Natural killer cell (primary cell): ENCODE measurements around the gene JMJD1C. TPM values are rescaled to one million over a fixed set of nuclear protein-coding genes. Genes with fewer than 3 reads are reported as not detected.

Source experiments
- ATAC-seq, 3 donors: fragments of 150-1000 bp in 2 of 3; fragments of 200-7000 bp in 1 of 3; cut with Tn5 transposase; 1 replicate in 1 of 3; 2 replicates in 2 of 3; pipeline ENCODE4 v1.10.0; 2021; ENCODE audit warnings: mild to moderate bottlenecking in 2 of 3, moderate library complexity in 2 of 3
- DNase-seq, 2 donors: peaks; one replicate each; pipeline versions ENCODE4 v3.0.0 to v3.0.0-alpha.2; 2013 to 2021; ENCODE audit warnings: mixed read lengths in 1 of 2
- H3K27ac ChIP-seq: one replicate; pipeline ENCODE4 v1.5.1; 2013; ENCODE audit warnings: mild to moderate bottlenecking, low read length
- H3K27me3 ChIP-seq: one replicate; pipeline ENCODE4 v1.6.1; 2013; ENCODE audit warnings: low read length; ENCODE audit not compliant: control insufficient read depth, insufficient read depth
- H3K36me3 ChIP-seq: one replicate; pipeline ENCODE4 v1.6.1; 2013; ENCODE audit warnings: low read length; ENCODE audit not compliant: control insufficient read depth, insufficient read depth
- H3K4me1 ChIP-seq: one replicate; pipeline ENCODE4 v1.6.1; 2013; ENCODE audit warnings: low read length; ENCODE audit not compliant: control insufficient read depth, insufficient read depth
- H3K4me3 ChIP-seq: one replicate; pipeline ENCODE4 v1.5.1; 2013; ENCODE audit warnings: low read length
- H3K9me3 ChIP-seq: one replicate; pipeline ENCODE4 v1.6.1; 2013; ENCODE audit warnings: low read length; ENCODE audit not compliant: control insufficient read depth, insufficient read depth
- H3K27ac Mint-ChIP-seq, 2 donors: one replicate each; pipeline ENCODE4 v1.8.0; 2022; ENCODE audit warnings: mild to moderate bottlenecking in 2 of 2, mixed read lengths in 2 of 2, moderate library complexity in 1 of 2
- H3K27me3 Mint-ChIP-seq, 2 donors: one replicate each; pipeline ENCODE4 v1.8.0; 2022; ENCODE audit warnings: low read depth in 2 of 2, mixed read lengths in 2 of 2
- H3K36me3 Mint-ChIP-seq: one replicate; pipeline ENCODE4 v1.8.0; 2022; ENCODE audit warnings: mixed read lengths
- H3K4me1 Mint-ChIP-seq, 2 donors: one replicate each; pipeline ENCODE4 v1.8.0; 2022; ENCODE audit warnings: mixed read lengths in 2 of 2
- H3K4me3 Mint-ChIP-seq: one replicate; pipeline ENCODE4 v1.8.0; 2022; ENCODE audit warnings: mild to moderate bottlenecking, moderate library complexity, mixed read lengths
- H3K9me3 Mint-ChIP-seq, 2 donors: one replicate each; pipeline ENCODE4 v1.8.0; 2022; ENCODE audit warnings: mixed read lengths in 2 of 2
- WGBS: methylation state at CpG from one replicate; pipeline ENCODE4 v1.1.7; 2013; ENCODE audit warnings: missing lambda C conversion rate; ENCODE audit not compliant: insufficient coverage; 5-methylcytosine and 5-hydroxymethylcytosine counted together
- intact Hi-C: fragments of 100-400 bp; cut with micrococcal nuclease; formaldehyde crosslinking; loops from one replicate; pipeline ENCODE4 v1.14.2; 2022
- total RNA-seq, 4 donors: library from RNA; stranded (reverse); fragments of 120-200 nt in 1 of 4; gene quantifications; one replicate each; pipeline versions ENCODE4 v1.2.3 to v1.2.4, GENCODE V29; 2013 to 2022
- TF ChIP-seq, protein P1 (sequence below): fragments of 200-600 bp; IDR thresholded peaks from one replicate; pipeline ENCODE4 v1.8.0; 2022; ENCODE audit warnings: antibody characterized with exemption

Gene JMJD1C
- total RNA-seq, 3 donors from 2014 or later (not counting 1 experiment from before 2014, with no cell fraction given) = 125 to 208 (median 156) TPM

DNA sequence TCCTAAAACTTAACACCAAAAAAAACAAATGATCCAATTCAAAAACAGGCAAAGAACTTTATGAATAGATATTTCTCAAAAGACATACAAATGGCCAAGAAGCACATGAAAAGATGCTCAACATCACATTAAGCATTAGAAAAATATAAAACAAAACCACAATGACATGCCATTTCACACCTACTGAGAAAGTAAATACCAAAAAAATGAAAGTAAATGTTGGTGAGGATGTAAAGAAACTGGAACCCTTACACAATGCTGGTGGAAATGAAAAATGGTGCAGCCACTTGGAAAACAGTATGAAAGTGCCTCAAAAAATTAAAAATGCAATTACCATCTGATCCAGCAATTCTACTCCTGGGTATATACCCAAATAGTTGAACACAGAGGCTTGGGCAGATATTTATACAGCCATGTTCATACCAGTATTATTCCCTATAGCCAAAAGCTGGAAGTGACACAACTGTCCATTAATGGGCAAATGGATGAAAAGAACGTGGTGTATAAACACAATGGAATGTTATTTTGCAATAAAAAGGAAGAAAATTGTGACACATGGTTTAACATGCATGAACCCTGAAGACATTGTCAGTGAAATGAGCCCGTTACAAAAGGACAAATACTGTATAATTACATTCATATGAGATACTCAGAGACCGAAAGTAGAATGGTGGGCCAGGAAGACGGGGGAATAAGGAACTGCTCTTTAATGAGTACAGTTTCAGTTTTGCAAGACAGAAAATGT is 89.0 kb downstream of the JMJD1C start:
- H3K27ac Mint-ChIP-seq = no peak overlapping the region
- no peaks in the 10 kb centered on the region for H3K27me3 Mint-ChIP-seq
- ATAC-seq = no peak
- DNase-seq = no peak
- H3K4me3 Mint-ChIP-seq = no peak overlapping the region
- no peak overlapping the region for H3K4me3 ChIP-seq
- H3K4me1 ChIP-seq = no peaks in the 10 kb centered on the region
- intact Hi-C loops = no loop called here
- no peaks in the 10 kb centered on the region for H3K27me3 ChIP-seq
- H3K36me3 ChIP-seq = no peaks in the 10 kb centered on the region
- H3K27ac ChIP-seq = no peak overlapping the region
- WGBS = 97% methylated on average over 3 of the region's 4 CpGs
- H3K36me3 Mint-ChIP-seq = no peaks in the 10 kb centered on the region
- no peaks in the 10 kb centered on the region for H3K9me3 Mint-ChIP-seq
- H3K4me1 Mint-ChIP-seq = peaks cover 32 to 37% of the 10 kb centered on the region in 2 donors
- H3K9me3 ChIP-seq = no peaks in the 10 kb centered on the region
- TF ChIP-seq, protein P1, sequence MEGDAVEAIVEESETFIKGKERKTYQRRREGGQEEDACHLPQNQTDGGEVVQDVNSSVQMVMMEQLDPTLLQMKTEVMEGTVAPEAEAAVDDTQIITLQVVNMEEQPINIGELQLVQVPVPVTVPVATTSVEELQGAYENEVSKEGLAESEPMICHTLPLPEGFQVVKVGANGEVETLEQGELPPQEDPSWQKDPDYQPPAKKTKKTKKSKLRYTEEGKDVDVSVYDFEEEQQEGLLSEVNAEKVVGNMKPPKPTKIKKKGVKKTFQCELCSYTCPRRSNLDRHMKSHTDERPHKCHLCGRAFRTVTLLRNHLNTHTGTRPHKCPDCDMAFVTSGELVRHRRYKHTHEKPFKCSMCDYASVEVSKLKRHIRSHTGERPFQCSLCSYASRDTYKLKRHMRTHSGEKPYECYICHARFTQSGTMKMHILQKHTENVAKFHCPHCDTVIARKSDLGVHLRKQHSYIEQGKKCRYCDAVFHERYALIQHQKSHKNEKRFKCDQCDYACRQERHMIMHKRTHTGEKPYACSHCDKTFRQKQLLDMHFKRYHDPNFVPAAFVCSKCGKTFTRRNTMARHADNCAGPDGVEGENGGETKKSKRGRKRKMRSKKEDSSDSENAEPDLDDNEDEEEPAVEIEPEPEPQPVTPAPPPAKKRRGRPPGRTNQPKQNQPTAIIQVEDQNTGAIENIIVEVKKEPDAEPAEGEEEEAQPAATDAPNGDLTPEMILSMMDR = no peak

DNA sequence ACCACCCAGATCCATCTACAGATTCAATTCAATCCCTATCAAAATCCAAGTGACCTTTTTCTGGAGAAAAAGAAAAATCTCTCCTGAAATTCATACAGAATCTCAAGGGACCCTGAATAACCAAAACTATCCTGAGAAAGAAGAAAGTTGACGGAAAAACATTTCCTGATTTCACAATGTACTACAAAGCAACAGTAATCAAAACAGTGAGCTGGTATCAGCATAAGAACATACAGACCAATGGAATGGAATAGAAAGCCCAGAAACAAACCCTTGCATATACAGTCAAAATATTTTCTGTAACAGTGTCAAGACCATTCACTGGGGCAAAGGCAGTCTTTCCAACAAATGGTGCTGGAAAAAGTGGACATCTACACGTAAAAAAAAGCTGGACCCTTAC is 89.9 kb downstream of the JMJD1C start:
- DNase-seq = no peak
- no peaks in the 10 kb centered on the region for H3K36me3 ChIP-seq
- H3K27me3 ChIP-seq = no peaks in the 10 kb centered on the region
- Mint-ChIP-seq H3K4me3 (no peak overlapping the region), H3K27me3 (no peaks in the 10 kb centered on the region), H3K27ac (no peak overlapping the region), H3K4me1 (peaks cover 29 to 37% of the 10 kb centered on the region in 2 donors), H3K9me3 (no peaks in the 10 kb centered on the region), H3K36me3 (no peaks in the 10 kb centered on the region)
- 88% methylated on average over 2 of the region's 2 CpGs for WGBS
- no peak overlapping the region for H3K27ac ChIP-seq
- ATAC-seq = no peak
- H3K4me1 ChIP-seq = no peaks in the 10 kb centered on the region
- intact Hi-C loops = no loop called here
- H3K4me3 ChIP-seq = no peak overlapping the region
- TF ChIP-seq, protein P1 = no peak
- no peaks in the 10 kb centered on the region for H3K9me3 ChIP-seq

DNA sequence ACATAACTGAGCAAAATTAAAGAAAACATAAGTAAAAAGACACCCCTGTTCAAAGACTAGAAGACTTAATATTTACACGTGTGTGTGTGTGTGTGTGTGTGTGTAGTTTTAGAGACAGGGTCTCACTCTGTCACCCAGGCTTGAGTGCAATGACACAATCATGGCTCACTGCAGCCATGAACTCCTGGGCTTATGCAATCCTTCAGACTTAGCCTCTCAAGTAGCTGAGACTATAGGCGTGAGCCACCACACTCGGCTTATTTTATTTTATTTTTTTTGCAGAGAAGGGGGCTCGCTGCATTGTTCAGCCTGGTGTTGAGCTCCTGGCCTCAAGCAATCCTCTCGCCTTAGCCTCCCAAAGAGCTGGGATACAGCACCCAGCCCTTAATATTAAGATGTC is 90.3 kb downstream of the JMJD1C start:
- H3K9me3 ChIP-seq = no peaks in the 10 kb centered on the region
- DNase-seq (no peak), ATAC-seq (no peak)
- no peaks in the 10 kb centered on the region for H3K4me1 ChIP-seq
- Mint-ChIP-seq H3K27me3 (no peaks in the 10 kb centered on the region), H3K27ac (no peak overlapping the region), H3K9me3 (no peaks in the 10 kb centered on the region), H3K4me1 (peaks cover 29 to 37% of the 10 kb centered on the region in 2 donors), H3K4me3 (no peak overlapping the region), H3K36me3 (no peaks in the 10 kb centered on the region)
- no peak overlapping the region for H3K4me3 ChIP-seq
- no peaks in the 10 kb centered on the region for H3K27me3 ChIP-seq
- TF ChIP-seq, protein P1 = no peak
- intact Hi-C loops = no loop called here
- H3K27ac ChIP-seq = no peak overlapping the region
- H3K36me3 ChIP-seq = no peaks in the 10 kb centered on the region
- WGBS = 81% methylated on average over 5 of the region's 5 CpGs

DNA sequence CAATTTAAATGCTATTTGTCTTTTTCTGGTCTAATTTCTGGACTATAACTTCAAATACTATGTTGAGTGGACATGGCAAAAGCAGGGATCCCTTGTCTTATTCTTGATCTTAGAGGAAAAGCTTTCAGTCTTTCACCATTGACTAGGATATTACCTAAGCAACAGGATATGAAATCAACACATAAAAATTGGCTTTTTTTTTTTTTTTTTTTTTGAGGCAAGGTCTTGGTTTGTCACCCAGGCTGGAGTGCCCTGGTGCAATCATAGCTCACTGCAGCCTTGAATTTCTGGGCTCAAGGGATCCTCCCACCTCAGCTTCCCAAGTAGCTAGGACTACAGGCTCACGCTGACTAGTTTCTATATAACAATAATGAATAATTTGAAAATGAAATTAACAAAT is 90.8 kb downstream of the JMJD1C start:
- WGBS = no CpG with 5 or more reads among the region's 1 CpG
- H3K4me3 ChIP-seq = no peak overlapping the region
- H3K9me3 ChIP-seq = no peaks in the 10 kb centered on the region
- Mint-ChIP-seq H3K9me3 (no peaks in the 10 kb centered on the region), H3K27me3 (no peaks in the 10 kb centered on the region), H3K36me3 (no peaks in the 10 kb centered on the region), H3K4me1 (peaks cover 29 to 37% of the 10 kb centered on the region in 2 donors), H3K27ac (no peak overlapping the region), H3K4me3 (no peak overlapping the region)
- ATAC-seq (no peak), DNase-seq (no peak)
- TF ChIP-seq, protein P1 = no peak
- no peaks in the 10 kb centered on the region for H3K27me3 ChIP-seq
- intact Hi-C loops = no loop called here
- no peaks in the 10 kb centered on the region for H3K4me1 ChIP-seq
- no peak overlapping the region for H3K27ac ChIP-seq
- no peaks in the 10 kb centered on the region for H3K36me3 ChIP-seq
